ENCODE measurements around the gene FAM89A.
"Not testable (repeated sequence)": the region's sequence is repeated elsewhere in the genome, so short reads cannot be mapped to it uniquely, and the experiment has no call there.

FAM89A gene

GRCh38 chr1:230987448-230987847 lies 52.6 kb downstream of the FAM89A start:
- no peak for DNase-seq (ENCODE audit: low spot score)

DNA sequence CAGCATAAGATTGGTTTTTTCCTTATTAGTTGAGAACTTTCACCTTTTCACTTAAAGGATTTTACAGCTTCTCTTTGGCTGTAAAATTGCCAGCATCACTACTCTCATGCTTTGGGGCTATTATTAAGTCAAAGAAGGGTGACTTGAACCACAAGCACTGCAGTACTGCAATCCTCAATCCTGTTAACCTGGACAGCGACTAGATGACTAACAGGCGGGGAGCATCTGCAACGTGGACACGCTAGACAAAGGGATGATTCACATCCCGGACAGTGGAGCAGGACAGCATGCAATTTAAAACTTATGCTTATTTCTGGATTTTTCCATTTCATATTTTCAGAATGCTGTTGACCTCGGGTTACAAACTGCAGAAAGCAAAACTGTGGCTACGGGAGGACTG lies 53.1 kb downstream of the FAM89A start:
- DNase-seq (ENCODE audit: low spot score) = no peak

GRCh38 chr1:230985711-230986110 lies 54.3 kb downstream of the FAM89A start:
- DNase-seq (ENCODE audit: low spot score) = no peak

GRCh38 chr1:230984622-230985515 lies 55.2 kb downstream of the FAM89A start:
- DNase-seq (ENCODE audit: low spot score) = not testable (repeated sequence)

DNA sequence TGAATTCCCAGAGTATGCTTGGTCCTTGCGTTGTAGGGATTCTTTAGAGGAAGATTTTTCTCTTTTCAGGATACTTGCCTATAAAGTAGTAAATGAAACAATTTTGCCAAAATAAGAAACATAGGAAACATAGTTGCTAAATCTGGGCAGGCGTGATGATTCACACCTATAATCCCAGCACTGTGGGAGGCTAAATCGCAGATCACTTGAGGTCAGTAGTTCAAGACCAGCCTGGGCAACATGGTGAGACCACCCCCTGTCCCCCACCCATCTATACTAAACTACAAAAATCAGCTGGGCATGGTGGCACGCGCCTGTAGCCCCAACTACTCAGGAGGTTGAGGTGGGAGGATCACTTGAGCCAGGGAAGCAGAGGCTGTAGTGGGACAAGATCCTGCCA lies 56.2 kb downstream of the FAM89A start:
- DNase-seq (ENCODE audit: low spot score) = no peak

DNA sequence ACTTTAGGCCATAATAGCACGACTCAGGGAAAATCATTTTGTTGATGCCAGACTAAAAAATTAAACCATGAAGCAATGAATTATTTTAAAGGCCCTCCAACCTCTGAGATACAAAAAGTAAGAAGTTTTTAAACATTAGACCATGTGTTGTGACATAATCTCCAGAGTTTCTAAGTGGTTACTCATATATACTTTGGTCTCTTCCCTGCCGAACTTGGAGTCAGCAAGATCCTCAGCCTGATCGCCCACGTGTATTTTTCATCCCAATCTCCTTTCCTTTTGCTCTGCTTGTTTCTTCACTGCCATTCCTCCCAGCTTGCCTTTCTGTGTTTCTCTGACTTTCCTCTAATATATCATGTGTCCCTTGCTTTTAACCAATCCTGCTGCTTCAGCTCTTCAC lies 57.4 kb downstream of the FAM89A start:
- DNase-seq (ENCODE audit: low spot score) = no peak

DNA sequence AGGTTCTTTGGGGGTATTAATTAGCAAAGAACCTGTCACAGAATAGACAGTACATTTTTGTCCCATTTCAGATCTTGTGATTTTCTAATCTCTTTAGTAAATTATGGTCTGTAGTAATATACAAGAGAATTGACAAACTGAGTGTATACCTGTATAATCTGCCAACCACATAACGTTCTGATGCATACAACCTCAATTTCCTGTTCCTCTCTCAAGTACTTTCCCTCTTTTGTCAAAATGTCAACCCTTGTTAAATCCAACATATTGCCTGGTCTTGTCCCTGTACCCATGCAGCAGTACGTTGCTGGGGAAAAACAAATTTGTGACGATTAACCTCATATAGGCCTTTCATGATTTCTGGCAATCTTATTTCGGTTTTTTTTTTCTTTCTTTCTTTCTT lies 60.1 kb downstream of the FAM89A start:
- DNase-seq (ENCODE audit: low spot score) = peak; percentile 11

- DNase-seq (ENCODE audit: low spot score) = no peak
These were observed 60.7 kb downstream of the FAM89A start for GRCh38 chr1:230979389-230979716.

GRCh38 chr1:230978491-230979388 lies 61.3 kb downstream of the FAM89A start, which contains the start of the genes ARV1 and TTC13:
Gene ARV1, plus strand, starts transcription at chr1:230979094. Its CDS starts 12 bp downstream, at chr1:230979106.
Gene TTC13, minus strand, starts transcription at chr1:230978861. Its CDS starts 31 bp downstream, at chr1:230978830.
- peak; percentile 99 for DNase-seq (ENCODE audit: low spot score)

GRCh38 chr1:230977761-230978490 lies 62.1 kb downstream of the FAM89A start:
- peak; percentile 66 for DNase-seq (ENCODE audit: low spot score)

- DNase-seq (ENCODE audit: low spot score) = peak; percentile 46
These were observed 63.0 kb downstream of the FAM89A start for GRCh38 chr1:230976825-230977747.

DNA sequence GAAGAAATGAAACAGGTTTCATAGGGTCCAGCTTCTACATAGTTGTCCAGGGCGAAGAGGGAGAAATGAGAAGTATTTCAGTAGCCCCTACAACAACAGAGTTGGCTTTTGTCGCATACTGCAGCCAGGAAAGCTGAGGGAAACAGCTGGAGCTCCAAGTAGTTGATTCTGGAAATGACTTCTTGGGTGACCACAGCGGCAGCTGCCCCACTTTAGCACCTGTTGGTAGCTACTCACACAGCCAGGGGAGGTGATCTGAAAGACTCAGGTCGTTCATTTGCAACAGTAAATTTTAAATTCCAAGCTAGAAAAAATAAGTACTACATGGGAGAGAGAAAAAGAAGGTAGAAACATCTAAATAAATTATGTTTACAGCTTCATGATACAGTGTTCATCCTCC lies 63.7 kb downstream of the FAM89A start:
- DNase-seq (ENCODE audit: low spot score) = no peak

DNA sequence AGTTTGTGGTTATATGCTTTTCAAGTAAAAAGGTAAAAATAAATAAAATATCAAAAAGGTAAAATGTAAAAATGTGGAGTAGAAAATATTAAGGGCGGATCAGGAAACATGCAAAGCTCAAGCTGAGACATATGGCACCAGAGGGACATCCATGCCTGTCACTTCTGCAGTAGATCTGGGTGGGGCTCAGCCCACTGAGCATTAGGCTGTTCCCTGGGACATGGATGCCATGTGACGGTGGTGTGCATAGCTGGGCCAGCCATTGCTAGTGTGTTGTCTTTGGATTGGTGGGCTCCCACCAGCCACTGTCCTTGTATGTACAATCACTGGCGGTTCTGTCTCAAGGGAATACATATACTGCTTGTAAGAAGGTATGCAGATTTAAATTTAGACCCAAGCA lies 64.4 kb downstream of the FAM89A start:
- DNase-seq (ENCODE audit: low spot score) = no peak

DNA sequence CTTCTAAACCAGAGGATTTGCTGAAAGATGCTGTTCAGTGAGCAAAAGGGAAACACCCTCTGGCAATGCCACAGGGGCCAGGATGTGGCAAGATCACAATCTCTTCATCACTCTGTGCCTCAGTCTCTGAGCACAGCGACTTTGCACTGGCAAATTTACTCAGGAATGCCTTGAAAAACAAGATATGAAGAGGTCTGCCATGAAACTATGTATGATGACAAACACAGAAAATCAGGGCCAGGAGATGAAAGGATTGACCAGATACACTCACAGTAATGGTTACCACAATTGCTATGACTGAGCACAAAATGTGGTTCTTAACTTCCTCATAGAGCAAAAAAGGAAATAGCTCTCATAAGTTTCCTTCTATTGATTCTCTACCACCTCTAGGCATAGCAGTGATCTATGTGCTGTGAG lies 67.2 kb downstream of the FAM89A start:
- DNase-seq (ENCODE audit: low spot score) = peak; percentile 52

DNA sequence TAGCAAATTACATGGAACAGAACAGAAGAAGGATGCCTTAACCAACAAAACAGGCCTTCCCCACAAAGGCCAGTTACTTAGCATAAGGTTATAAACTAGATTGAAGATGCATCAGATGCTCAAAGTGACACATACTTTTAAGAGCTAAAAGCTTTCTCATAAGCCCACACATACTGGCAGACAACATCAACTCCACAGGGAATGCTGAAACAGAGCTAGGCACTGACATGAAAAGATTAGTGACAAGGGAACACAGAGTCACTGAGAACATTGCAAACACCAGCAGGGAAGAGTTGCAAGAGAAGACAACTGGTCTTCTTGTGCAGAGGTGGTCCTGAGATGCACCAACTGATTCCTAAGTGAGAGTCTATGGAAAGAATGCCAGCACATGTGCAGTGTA lies 68.3 kb downstream of the FAM89A start:
- DNase-seq (ENCODE audit: low spot score) = no peak

DNA sequence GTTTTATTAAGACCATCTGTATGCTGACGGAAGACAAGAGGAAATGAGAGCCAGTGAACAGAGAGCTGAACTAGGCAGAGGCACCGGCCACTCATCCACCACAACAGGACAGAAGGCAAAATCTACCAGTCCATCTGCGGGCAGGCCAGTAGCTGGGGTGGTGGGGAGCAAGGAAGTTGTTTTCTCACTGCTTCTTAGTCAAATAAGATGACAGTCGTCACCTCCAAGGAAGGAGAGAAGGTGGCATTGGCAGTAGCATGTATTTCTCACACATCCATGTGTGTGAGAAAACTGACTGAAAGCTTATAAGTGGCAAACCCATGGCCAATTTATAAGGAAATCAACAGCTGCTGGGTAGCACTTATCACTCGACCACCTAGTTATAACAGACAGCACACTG lies 69.6 kb downstream of the FAM89A start:
- no peak for DNase-seq (ENCODE audit: low spot score)
